ENCODE measurements around the gene PRKAR1B.
"Not testable (repeated sequence)": the region's sequence is repeated elsewhere in the genome, so short reads cannot be mapped to it uniquely, and the experiment has no call there.

Gene PRKAR1B

DNA sequence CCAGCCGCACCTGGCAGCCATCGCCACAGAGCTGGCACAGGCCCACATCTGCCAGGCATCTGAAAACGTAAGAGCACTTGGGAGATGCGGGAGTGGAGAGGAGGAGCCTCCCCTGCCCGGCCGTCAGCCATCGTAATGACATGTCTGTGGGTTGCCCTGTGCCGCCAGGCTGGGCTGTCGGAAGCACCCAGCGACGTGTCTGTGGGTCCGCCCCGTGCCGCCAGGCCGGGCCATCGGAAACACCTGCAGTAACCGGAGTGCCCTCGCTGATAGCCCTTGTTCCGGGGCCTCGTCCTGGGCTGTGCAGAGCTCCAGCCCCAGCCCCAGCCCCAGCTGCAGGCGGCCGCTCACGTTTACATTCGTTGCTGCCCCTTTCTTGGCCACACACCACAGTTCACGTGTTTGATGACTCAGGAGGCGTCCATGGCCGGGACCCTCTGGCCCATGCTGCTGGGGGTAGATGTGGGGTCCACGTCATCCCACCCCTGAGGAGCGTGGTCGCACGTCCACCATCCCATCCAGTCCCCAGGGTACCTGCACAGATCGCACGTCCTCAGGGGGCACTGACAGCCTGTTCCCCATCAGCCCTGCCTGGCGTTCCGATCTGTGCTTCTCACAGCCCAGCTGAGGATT is 30.0 kb upstream of the PRKAR1B start:
- no peak for DNase-seq

DNA sequence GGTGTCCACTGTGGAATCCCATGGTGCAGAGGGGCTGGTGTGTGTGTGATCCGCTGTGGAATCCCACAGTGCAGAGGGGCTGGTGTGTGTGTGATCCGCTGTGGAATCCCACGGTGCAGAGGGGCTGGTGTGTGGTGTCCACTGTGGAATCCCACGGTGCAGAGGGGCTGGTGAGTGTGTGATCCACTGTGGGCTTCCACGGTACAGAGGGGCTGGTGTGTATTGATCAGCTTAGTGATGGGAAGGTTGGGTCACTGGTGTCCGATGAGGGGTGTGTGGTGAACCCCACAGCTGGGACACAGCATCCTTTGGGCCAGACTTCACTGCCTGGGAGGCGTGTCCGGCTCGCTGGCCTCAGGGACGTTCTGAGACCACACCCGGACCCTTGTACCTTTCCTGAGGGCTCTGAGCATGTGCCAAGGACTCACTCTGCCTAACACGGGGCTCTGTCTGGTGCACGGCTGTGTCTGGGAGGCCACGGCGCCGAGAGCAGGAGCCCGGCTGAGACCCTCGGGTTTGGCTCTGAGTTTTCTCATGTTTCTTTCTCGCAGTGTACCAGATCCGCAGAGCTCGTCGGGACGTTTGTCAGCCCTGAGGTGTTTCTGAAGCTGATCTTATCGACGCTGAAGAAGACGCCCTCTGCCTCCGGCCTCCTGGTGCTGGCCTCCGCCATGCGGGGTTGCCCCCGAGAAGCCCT is 29.3 kb upstream of the PRKAR1B start:
- DNase-seq: no peak

DNA sequence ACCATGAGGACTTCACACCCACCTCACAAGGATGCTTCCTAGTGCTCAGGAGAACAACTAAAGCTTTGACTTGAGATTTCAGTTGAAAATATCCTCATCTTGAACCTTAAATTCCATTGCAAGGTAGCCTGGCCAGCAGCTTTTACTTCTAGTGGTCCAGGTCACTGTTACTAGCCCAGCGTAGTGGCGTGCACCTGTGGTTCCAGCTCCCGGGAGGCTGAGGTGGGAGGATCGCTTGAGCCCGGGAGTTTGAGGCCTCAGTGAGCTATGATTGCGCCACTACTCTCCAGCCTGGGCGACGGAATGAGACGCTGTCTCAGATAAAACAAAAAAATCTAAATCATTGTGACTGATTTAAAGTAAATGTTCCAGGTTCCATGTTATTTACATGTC is 28.3 kb upstream of the PRKAR1B start:
- DNase-seq: no peak

DNA sequence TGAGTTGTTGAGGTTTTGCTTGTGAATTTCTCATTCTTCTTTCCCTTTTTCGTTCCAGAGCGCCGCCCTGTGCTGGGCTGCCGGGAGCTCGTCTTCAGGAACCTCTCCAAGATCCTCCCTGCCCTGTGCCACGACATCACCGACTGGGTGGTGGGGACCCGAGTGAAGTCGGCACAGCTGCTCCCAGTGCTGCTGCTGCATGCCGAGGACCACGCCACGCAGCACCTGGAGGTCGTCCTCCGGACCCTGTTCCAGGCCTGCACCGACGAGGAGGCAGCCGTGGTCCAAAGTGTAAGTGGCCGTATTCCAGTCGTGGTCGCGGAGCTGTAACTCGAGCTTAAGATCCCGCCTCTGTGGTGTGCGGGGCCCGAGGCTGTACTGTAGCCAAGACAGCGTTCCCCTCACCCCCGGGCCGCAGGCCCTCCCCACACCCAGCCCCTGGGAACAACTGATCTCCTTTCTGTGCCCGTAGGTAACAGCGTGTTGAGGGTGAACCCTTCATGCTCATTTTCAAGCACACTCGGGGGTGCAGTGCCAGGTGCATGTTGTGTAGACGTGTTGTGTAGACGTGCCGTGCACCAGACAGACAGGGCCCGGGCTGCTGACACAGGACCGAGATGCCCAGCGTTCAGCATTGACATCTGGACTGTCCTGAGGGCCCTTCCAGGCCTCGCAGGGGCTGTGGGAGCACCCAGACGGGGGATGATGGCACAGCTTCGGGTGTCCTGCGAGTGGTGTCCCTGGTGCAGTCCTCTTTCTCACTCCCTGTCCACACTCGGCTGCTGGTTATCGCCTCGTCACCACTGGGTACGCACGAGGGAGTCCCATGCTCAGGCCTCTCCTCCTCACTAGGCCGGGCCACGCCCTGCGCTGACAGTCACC is 27.7 kb upstream of the PRKAR1B start:
- DNase-seq: no peak

DNA sequence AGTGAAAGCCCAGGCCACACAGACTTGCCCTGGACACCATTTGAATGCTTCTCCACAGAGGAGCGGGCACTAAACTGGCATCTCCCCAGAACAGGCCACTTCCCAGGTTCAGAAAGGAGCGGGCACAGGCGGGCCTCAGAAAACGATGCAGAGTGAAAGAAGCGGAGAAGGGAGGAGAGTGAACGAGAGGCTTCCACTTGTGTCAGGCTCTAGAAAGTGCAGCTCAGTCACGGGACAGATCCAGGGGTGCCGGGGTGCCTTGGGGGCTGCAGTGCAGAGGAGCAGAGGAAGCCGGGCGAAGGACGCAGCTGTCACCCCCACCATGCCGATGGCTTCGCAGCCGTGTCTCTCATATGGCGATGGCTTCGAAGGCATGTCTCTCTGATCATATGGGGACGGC is 26.1 kb upstream of the PRKAR1B start:
- no peak for DNase-seq

DNA sequence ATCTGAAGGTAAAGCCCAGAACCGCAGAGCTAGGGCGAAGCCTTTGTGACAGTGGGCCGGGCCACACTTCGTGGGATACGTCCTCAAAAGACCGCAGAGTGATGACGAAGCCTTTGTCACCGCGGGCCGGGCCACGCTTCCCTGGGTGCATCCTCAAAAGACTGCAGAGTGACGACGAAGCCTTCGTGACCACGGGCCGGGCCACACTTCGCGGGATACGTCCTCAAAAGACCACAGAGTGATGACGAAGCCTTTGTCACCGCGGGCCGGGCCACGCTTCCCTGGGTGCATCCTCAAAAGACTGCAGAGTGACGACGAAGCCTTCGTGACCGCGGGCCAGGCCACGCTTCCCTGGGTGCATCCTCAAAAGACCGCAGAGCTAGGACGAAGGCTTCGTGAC is 25.2 kb upstream of the PRKAR1B start:
- not testable (repeated sequence) for DNase-seq

DNA sequence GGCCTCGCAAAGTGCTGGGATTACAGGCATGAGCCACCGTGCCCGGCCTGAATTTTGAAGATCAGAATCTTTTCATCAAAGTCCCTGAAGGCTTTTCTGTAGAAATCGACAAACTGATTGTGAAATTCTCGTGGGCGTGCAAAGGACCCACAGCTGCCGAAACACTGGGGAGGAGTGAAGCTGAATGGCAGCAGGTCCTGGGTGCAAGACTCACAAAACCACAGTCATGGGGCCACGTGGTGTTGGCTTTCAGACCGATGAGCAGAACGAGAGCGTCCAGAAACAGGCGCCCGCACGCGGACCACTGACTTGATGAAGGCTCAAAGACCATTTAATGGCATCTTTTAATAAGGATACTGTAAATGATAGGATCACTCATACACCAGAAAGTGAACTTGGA is 24.7 kb upstream of the PRKAR1B start:
- DNase-seq: no peak

DNA sequence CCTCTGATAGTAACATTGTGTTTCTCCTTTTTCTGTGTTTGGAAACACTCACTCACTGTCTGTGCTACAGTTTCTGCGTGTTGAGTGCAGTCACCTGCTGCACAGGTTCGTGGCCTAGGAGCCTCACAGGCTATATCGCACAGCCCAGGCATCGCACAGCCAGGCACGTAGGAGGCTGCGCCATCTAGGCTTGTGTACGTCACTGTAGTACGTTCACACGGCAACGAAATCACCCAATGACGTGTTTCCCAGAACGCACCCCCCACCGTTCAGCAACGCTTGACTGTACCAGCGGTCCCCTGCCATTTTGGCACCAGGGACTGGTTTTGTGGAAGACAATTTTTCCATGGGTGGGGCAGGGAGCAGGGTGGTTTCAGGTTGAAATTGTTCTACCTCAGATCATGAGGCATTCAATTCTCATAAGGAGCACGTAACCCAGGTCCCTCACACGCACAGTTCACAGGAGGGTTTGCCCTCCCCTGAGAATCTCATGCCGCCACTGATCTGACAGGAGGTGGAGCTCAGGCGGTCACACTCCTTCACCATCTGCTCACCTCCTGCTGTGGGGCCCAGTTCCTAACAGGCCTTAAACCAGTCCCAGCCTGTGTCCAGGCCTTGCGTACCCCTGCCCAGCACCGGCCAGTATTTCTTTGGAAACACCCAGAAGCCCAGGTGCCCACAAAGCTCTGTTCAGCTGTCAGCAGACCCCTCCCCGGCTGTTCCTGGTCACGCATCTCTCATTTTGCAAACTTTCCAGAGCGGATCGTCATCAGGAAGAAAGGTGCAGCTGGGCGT is 23.2 kb upstream of the PRKAR1B start:
- no peak for DNase-seq

DNA sequence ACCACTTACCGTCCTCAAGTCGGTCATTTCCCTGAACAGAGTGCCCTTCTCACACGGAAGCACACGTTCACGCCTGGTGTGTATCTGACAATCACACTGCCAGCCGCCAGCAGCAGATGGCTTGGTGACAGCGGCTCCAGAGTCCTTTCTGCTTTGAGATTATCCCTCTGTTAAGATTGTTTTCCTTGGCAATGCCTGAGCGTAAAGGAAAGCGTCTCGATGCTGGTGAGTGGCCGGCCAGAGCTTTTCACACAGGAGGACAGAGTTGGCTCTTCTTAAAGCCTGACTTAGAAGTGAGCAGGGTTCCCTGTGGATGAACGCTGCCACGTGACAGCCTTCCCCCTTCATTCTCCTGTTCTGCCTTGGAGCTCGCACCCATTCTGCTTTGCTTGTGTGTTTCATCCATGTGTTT is 22.1 kb upstream of the PRKAR1B start:
- DNase-seq: no peak

DNA sequence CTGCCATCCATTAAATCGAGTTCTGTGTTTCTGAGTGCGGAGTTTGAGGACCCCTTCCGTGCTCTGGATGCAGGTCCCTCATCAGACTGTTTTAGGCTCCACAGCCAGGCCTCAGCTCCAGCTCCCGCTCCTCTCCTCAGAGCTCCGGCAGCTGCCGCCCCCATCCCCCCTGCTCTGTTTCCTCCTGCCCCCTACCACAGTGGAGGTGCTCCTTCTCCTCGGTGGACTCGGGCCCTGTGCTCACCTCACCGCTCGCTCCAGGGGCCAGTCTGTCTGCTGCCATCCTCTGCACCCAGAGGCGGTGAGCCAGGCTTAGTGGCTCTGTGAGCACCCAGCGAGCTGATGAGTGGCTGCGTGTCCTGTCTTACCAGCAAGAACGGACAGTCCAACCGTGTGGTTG is 21.4 kb upstream of the PRKAR1B start:
- DNase-seq: no peak

DNA sequence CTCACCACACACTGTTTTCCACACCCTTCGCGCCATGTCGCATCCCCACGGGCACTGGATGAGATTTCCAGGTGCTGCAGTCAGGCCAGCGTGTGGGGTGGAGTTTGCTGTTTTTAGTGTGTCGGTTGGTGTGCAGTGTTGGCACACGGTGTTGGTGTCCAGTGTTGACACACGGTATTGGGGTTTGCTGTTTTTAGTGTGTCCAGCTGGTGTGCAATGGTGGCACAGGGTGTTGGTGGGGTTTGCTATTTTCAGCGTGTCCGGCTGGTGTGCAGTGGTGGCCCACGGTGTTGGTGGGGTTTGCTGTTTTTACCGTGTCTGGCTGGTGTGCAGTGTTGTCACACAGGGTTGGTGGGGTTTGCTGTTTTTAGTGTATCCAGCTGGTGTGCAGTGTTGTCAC is 20.1 kb upstream of the PRKAR1B start:
- no peak for DNase-seq

DNA sequence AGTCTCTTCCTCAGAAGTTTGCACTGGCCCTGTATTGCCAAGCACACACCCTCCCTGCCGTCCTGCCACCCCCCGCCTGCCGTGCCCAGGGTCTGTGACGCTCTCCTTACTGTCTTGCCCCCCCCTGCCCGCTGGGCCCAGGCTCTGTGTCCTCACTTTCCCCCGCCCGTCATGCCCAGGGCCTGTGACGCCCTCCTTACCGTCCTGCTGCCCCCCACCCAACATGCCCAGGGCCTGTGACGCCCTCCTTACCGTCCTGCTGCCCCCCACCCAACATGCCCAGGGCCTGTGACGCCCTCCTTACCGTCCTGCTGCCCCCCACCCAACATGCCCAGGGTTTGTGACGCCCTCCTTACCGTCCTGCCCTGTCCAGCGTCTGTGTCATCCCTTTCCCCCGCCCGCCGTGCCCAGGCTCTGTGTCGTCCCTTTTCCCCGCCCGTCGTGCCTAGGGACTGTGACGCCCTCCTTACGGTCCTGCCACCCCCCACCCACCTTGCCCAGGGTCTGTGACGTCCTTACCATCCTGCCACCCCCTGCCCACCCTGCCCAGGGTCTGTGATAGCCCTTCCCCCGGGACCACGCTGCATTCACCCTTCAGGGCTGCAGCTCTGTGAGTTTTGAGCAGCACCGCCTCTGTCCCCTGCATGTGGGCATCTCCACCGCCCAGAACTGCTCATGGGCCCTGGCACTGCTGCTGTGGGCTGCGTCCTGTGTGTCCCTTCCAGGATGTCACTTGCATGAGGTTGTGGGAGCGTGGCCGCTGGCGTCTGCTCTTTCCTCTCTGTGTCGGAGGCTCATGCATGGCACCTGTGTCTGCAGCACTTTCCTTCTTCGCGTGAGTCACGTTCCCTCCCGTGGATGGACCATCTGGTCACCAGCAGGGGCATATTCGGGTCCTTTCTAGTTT is 19.3 kb upstream of the PRKAR1B start:
- DNase-seq: no peak

DNA sequence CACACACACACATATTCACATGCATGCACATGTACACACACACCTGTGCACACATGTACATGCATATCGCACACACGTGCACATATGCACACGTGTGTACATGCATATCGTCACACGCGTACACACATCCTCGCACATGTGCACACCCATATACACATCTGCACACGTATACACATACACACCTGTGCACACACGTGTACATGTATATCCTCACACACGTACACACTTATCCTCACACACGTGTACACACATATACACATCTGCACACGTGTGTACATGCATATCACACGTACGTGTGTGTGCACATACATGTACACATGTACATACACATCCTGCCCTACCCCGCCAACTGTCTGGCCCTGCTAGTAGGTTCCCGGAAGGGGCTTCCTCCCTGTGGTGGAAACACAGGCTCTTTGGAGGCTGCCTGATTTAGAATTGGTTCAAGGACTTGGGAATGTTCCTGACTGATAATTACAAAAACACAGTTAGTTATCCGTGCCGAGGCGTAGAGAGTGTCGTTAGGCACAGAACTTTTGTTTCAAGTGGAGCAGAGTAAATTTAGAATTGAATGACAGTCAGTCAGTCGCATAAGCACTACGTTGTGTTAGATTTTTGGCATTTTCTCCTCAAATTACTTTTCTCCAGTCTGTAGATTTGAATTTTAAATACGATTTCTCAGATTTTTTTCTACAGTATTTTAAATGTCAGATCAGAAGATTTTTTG is 18.5 kb upstream of the PRKAR1B start:
- no peak for DNase-seq

DNA sequence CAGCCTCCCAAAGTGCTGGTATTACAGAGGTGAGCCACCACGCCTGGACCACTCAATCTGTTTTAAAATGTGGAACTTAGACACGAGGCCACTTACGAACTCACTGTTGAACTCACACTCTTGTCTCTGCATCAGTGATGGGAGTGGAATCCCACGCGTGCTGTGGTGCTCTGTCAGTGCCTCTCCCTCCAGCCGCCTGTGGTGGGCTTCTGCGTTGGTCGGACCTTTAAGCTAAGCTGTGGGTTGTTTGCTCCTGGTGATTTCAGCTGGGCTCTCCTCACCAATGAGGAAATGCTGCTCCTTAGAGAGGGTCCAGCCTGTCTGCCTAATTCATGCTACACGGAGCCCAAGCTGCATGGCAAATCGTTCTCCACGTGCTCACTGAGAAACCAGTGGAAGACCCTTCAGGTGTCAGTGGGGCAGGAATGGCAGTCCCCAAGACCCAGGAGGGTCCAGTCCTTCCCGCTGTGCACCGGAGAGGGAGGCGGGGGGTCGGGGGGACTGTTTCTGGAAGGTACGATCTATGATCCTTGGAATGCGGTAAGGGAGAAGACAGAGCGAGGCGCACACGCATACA is 17.9 kb upstream of the PRKAR1B start:
- DNase-seq: no peak

DNA sequence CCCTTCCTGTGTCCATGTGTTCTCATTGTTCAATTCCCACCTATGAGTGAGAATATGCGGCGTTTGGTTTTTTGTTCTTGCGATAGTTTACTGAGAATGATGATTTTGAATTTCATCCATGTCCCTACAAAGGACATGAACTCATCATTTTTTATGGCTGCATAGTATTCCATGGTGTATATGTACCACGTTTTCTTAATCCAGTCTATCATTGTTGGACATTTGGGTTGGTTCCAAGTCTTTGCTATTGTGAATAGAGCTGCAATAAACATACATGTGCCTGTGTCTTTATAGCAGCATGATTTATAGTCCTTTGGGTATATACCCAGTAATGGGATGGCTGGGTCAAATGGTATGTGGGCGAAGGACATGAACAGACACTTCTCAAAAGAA is 17.0 kb upstream of the PRKAR1B start:
- DNase-seq: not testable (repeated sequence)

DNA sequence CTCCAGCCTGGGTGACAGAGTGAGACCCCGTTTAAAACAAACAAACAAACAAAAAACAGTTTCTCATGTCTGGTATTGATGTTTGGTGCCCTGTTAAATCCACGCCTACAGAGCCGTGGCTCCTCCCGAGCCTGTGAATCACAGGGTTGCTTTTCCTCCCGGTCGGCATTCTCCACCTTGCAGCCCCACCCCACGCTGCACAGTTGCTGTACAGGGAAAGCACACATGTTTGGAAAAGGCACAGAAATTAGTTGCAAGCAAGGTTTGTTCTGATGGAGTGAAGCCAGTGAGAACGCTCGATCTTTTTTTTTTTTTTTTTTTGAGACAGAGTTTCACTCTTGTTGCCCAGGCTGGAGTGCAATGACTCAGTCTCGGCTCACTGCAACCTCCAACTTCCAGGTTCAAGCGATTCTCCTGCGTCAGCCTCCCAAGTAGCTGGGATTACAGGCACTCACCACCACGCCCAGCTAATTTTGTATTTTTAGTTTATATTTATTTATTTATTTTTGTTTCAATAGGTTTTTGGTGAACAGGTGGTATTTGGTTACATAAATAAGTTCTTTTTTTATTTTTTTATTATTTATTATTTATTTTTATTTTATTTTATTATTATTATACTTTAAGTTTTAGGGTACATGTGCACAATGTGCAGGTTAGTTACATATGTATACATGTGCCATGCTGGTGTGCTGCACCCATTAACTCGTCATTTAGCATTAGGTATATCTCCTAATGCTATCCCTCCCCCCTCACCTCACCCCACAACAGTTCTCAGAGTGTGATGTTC is 16.5 kb upstream of the PRKAR1B start:
- DNase-seq: not testable (repeated sequence)

DNA sequence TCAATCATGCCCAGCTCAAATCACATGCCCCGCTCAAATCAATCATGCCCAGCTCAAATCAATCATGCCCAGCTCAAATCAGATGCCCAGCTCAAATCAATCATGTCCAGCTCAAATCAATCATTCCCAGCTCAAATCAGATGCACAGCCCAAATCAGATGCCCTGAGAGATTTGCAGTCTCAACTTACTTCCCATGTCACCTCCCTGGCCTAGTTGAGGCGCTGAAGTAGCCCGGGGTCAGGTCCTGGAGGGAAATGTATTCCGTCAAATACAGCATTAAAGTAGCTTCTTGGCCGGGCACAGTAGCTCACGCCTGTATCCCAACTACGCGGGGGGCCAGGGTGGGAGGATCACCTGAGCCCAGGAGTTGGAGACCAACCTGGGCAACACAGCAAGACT is 15.7 kb upstream of the PRKAR1B start:
- DNase-seq: no peak

DNA sequence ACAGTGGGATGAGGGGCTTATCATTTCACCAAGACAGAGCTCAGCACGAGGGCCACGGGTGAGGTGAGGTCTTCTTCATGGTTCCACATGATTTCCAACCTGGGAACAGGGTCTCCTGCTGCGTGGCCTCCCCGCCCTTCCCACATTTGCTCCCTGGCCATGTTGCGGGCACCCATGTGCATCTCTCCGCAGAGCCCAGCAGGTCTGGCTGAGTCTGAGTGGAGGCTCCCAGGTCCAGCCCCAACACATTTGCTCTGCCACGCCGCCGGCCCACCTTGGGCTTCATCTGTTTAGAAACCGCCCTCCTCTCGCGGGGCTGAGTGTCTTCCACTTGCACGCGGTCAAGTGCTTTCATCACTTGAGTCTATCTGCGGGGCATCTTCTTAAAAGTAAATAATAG is 14.8 kb upstream of the PRKAR1B start:
- no peak for DNase-seq

DNA sequence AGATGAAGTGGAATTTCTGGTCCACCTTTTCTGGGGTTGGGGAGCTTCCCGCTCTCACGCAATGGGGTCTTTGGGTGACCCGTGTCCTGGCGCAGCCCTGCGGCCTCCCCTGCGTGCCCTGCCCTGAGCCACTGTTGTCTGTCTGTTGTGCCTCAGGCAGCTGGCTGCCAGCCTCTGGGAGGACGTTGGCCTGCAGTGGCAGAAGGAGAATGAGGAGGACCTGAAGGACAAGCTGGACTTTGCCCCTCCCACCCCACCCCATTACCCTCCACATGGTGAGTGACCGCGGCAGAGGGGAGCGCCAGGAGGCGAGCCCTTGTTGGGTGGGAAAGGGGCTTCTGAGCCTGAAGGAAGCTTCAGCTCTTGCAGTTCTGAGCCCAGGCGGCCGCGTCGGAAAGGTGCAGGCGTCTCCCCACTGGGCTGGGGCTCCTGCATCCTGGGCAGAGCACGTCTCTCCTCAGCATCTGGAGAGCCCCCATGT is 14.2 kb upstream of the PRKAR1B start:
- no peak for DNase-seq

All from inflammatory macrophage treated with lipopolysaccharide for 4 hours (primary cell).